NCI-H1092 treated with DMSO at 0.1 percent for 48 hours (cell line): ENCODE measurements around the gene ZNF532.
"Not testable (repeated sequence)": the region's sequence is repeated elsewhere in the genome, so short reads cannot be mapped to it uniquely, and the experiment has no call there.

Experiments used
- DNase-seq: peaks from one replicate; lab custom pipeline; 2025; lab: John Stamatoyannopoulos, UW

Gene ZNF532

DNA sequence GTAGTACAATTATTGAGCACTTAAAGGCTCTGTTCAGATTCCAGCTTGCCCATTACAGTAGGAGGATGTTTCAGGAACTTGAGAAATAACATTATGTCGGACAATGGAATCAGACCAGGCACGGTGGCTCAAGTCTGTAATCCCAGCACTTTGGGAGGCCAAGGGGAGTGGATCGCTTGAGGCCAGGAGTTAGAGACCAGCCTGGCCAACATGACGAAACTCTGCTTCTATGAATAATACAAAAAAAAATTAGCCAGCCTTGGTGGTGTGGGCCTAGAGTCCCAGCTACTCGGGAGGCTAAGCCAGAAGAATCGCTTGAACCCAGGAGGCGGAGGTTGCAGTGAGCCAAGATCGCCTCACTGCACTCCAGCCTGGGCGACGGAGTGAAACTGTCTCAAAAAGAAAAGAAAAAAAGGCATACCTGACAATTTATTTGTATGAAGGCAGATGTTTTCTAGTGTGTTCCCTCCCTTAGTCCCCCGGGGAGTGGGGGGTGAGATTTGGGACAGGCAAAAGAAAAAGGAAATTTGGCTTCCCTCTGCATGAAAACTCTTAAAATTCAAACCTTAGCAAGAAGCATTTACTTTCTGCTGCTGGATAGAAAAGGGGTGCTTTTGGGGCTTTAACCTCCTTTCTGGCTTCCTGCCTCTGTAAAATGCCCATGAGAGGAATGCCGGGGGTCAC, 13.7 kb upstream of the ZNF532 start:
- DNase-seq = no peak

GRCh38 chr18:58851856-58852255, 12.8 kb upstream of the ZNF532 start:
- no peak for DNase-seq

- DNase-seq = no peak
Measured at GRCh38 chr18:58852629-58853028, 12.0 kb upstream of the ZNF532 start.

- no peak for DNase-seq
Measured at GRCh38 chr18:58853561-58853960, 11.1 kb upstream of the ZNF532 start.

DNA sequence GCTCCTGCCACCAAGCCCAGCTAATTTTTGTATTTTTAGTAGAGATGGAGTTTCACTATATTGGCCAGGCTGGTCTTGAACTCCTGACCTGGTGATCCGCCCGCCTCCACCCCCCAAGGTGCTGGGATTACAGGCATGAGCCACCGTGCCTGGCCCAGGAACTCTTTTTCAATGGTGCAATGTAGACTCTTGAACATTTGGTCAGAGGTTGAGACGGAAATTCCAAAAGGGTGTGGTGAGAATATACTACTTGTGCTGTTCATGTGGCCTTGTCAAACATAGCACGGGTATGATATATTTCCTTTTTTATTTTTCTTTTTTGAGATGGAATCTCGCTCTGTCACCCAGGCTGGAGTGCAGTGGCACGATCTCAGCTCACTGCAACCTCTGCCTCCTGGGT, 9.2 kb upstream of the ZNF532 start:
- not testable (repeated sequence) for DNase-seq

- DNase-seq = no peak
Measured at GRCh38 chr18:58856881-58857280, 7.8 kb upstream of the ZNF532 start.

DNA sequence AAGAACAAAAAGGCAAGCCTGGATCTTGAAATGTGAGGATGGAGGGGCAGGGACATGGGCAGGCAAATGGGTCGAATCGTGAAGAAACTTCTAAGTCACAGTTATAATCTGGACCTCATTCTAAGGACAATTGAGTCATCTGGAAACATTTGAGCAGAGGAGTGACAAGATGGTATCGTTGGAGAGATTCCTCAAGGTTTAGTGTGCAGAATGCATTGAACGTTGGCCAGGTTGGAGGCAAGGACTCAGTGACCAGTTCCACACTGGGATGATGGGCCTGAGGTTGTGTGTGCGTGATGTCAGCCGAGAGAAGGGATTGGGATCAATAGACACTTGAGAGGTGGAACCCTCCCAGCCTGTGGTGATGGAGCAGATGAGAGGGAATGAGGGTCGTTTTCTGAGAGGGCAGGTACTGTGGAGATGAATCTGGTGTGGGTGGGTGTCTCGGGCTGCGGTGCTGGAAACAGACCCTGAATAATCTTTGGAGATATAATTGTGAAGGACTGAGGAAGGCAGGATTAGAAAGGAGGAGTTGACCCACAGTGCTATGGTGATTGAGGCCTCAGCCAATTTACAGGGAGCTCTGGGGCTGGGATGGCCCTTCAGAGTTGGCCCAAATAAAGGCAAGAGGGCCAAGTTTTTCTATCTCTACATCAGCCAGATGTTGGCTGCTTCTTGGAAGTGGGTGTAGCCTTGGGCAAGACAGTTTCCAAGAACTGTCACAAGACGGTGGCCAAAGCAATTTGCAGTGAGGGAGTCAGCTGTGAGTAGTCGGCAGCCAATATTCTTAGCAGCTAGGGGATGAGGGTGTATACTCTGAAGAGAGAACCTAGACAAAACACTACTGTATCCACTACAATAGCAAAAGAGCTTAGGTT, 5.8 kb upstream of the ZNF532 start:
- DNase-seq = no peak

- DNase-seq = no peak
Measured at GRCh38 chr18:58859907-58860306, 4.8 kb upstream of the ZNF532 start.

GRCh38 chr18:58860747-58861231, 3.9 kb upstream of the ZNF532 start:
- no peak for DNase-seq

DNA sequence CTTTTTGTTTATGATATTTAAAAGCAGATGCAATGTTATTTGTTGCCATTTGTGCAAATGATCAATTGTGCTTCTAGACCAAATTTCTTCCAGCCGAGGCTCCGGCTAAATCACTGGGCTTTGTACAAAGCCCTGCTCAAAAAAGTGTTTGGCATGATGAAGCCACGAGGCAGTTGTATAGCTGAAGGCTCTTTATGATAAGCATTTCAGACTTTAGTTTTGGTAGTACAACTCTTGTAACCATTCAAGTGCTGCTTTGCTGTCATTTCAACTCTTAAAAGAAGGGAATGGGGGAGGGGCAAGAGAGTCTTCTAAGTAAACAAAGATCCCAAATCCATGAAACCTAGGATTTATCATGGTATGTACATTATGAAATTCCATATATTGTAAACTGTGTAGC, 3.3 kb upstream of the ZNF532 start:
- DNase-seq = no peak

- no peak for DNase-seq
Measured at GRCh38 chr18:58861861-58862301, 2.8 kb upstream of the ZNF532 start.

GRCh38 chr18:58862356-58862755, 2.3 kb upstream of the ZNF532 start:
- DNase-seq = peak; percentile 89

GRCh38 chr18:58862851-58863538, 1.7 kb upstream of the ZNF532 start:
- DNase-seq = peak; percentile 89

DNA sequence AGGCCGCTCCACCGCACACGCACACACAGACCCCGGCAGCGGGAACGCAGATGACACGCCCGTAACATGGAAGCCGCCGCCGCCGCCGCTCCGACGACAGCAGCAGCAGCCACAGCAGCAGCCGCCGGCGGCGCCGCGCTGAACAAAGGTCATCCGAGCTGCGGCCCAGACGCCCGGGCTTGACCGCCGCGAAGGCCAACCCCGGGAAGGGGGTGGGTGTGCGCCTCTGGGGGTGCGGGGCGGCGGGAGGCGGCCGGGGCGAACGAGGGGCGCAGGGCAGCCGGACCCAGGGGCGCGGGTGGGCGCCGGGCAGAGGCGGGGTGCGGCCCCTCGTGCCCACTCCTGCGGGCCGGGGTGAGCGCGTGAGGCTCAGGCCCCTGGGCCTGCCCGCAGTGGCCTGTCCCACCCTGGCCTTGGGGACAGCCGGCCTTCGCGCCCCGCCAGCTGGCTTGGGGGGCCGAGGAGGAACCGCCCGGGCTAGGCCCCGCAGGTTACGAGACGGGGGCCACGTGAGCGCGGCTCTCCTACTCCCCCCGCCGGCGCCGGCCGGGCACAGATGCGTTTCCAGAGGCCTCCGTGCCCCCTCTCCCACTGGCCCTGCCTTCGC, 1.0 kb upstream of the ZNF532 start:
- DNase-seq = peak; percentile 42

DNA sequence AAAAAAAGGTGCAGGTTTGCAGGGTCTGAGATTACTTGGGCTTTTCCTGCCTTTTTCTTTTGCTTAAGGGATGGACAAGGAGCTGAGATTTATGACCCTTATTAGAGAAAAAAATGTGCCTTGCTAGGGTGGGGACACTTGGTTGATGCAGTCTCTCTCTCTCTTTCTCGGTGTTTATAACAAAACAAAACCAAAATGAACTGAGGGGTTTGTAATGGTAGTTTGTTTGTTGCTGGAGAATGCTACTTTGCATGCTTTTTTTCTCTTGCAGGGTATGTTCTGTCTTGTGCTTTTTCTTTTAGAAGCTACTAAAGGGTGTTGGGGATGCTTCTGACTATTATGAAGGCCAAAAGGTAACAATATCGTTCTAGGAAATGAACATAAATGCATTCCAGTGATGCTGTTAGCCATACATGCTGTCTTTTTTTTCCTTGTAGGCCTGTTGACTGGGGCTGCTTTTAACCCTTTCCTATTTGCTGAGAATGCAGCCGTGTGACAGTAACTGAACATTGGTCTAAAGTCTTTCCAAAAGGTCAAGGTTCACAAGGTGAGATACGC, 435 bp downstream of the ZNF532 start:
- peak; percentile 63 for DNase-seq

- no peak for DNase-seq
Measured at GRCh38 chr18:58865701-58866065, 1.0 kb downstream of the ZNF532 start.

DNA sequence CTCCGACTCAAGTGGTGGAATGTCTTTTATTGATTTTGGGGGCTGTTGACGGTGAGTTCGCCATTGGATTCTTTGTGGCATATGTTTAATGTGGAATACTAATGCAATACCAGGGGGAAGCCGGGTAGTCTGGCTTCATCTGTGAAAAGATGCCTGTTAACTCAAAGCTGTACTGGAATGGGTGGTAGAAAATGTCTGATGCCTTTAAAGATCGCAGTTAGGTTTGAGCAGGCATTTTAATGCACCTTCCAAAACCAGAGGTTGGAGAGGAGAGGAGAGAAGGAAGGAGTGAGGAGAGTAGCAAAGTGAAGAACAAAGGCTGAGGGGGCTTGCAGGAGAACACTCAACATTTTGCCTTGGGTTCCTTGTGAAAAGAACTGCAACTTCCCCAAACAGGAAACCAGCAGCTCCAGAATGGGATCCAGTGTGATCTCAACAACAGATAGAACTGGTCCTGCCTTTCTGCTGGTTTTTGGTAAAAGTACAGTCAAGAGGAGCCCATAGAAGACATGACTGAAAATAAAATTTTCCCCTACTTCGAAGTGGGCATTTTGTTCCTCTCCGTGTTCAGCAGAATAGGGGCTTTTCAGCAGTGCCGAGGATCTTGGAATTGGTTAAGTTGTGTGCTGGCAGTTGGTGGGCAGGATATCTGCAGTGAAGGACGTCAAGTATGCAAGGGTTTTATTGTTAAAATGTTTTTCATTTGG, 1.5 kb downstream of the ZNF532 start:
- no peak for DNase-seq

- no peak for DNase-seq
Measured at GRCh38 chr18:58866773-58867150, 2.1 kb downstream of the ZNF532 start.

GRCh38 chr18:58867281-58867961, 2.7 kb downstream of the ZNF532 start:
- DNase-seq = no peak

DNA sequence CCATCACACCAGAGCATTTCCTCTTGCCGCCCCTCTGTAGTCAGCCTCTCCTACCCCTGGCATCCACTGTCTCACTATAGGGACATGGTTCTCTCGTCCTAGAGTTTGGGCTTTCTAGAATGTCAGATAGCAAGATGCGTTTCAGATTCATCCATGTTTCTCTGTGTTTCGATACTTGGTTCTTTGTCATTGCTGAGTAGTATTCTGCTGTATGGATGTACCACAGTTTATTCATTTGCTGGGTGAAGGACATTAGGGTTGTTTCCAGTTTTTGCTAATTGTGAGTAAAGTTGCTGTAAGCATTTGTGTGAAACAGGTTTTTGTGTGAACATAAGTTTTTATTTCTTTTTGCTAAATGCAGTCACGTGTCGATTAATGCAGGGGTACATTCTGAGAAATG, 3.8 kb downstream of the ZNF532 start:
- DNase-seq = no peak

GRCh38 chr18:58870130-58870529, 5.5 kb downstream of the ZNF532 start:
- no peak for DNase-seq
